GM12874 (cell line): ENCODE results near the gene CRAMP1.

Experiments
- TF ChIP-seq, protein P1 (sequence below): IDR thresholded peaks from 2 replicates; pipeline ENCODE4 v1.5.1; 2011; ENCODE audit warnings: low read depth, mild to moderate bottlenecking, control low read depth, low read length, moderate library complexity; ENCODE audit not compliant: insufficient read depth

The CRAMP1 gene

DNA sequence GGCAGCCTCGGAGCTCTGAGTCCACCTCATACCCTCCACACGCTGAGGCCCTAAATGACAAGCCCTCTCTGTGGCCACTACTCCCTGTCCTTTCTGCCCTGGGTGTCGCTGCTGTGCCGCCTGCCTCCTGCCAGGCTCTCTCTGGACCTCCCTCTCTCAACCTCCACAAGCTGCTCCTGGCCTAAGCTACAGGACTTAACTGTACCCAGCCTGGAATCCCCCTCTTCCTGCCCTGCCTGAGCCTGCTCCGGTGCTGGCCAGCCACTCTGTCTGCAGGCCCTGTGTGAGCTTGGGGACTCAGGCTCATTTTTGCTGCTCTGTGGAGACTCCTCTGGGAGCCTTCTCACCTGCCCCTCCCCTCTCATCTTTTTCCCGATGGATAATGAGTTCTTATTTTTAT lies 21.8 kb upstream of the CRAMP1 start:
- TF ChIP-seq, protein P1, sequence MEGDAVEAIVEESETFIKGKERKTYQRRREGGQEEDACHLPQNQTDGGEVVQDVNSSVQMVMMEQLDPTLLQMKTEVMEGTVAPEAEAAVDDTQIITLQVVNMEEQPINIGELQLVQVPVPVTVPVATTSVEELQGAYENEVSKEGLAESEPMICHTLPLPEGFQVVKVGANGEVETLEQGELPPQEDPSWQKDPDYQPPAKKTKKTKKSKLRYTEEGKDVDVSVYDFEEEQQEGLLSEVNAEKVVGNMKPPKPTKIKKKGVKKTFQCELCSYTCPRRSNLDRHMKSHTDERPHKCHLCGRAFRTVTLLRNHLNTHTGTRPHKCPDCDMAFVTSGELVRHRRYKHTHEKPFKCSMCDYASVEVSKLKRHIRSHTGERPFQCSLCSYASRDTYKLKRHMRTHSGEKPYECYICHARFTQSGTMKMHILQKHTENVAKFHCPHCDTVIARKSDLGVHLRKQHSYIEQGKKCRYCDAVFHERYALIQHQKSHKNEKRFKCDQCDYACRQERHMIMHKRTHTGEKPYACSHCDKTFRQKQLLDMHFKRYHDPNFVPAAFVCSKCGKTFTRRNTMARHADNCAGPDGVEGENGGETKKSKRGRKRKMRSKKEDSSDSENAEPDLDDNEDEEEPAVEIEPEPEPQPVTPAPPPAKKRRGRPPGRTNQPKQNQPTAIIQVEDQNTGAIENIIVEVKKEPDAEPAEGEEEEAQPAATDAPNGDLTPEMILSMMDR, result no peak

DNA sequence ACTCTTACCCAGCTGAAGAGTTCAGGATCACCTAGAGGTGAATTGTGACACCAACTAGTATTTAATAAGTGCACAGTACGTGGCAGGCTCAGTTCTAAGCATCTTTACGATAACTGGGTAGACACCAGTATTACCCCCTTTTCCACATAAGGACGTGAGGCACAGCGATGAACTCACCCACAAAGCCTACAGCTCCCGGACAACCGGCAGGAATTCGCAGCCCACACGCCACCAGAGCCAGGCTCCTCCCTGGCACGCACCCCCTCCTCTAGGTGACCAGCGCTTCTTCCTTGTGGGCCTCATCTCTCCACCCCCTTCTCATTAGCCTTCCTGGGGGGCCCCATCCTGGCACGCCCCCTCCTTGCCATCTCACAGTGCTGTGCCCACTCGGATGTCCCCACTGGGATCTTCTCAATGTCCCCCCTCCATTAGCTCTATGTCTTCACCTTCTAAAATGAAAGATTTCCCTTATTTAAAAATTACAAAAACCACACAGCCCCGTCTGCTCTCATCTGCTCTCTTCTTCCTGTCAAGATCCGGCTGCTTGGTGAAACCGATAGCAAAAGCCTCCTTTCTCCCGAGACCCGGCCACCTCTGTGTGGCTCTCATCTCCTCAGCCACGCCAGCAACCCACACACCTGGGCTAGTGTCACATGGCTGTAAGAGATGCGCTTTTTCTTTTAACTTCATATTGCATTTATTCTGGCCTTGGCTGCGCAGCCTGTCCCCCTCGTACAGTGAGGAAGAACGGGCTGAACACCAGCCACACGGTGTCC lies 21.0 kb upstream of the CRAMP1 start:
- TF ChIP-seq, protein P1, result no peak

DNA sequence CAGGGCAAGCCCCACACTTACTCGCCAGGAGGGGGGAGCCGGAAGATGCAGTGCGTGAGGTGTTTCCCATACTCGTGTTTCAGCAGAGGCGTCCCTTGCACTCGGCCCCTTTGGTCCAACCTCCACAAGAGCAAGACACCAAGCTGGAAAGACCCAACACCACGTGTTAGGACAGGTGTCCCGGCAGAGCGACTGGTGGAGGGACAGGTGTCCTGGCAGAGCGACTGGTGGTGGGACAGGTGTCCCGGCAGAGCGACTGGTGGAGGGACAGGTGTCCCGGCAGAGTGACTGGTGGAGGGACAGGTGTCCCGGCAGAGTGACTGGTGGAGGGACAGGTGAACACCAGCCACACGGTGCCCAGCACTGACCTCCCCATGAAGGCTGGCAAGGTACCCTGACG lies 19.7 kb upstream of the CRAMP1 start:
- TF ChIP-seq, protein P1, result no peak

DNA sequence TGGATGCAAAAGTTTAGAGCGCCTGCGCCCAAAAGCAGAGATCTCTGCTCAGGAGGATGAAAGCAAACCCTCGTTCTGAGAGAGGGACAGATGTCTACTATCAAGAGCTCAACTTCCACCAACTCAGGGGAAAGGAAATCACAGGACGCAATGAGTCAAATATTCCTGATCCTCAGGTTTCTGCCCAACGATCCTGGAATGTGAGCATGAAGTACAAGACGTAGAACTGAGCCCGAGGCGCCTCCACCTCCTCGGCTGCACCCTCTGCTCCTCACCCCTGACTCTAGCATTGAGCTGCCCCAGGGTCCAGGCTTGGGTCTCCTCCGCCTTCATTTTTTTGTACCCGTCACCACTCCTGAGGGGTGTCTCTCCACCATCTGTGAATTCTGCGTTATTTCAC lies 15.6 kb upstream of the CRAMP1 start:
- TF ChIP-seq, protein P1, result no peak

DNA sequence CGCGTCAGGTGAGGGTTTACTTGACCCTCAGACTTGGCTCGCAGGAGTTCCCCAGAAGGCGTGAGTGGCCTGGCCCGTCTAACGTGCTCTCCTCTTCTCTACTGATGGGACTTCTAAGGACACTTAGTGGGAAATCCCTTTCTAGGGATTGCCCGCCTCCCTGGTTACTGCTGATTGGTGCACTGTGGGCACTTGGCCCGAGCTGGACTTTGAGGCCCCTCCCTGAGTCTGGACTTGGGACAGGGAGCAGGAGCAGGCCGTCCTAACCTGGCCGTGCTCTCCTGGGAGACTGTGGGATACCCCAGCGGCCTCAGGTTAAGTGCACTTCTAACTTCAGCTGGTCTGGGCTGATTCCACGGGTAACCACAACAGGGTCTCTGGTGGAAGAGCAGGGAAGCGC lies 15.0 kb upstream of the CRAMP1 start:
- TF ChIP-seq, protein P1, result no peak

DNA sequence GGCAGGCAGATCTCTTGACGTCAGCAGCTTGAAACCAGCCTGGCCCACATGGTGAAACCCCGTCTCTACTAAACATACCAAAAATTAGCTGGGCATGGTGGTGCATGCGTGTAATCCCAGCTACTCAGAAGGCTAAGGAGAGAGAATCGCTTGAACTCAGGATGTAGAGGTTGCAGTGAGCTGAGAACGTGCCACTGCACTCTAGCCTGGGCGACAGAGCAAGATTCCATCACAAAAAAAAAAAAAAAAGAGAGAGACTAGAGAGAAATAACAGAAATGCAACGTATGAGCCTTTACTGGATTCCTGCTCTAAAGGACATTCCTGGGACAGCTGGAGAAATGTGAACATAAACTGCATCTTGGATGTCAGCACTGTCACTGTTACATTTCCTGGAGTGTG lies 11.1 kb upstream of the CRAMP1 start:
- TF ChIP-seq, protein P1, result no peak

DNA sequence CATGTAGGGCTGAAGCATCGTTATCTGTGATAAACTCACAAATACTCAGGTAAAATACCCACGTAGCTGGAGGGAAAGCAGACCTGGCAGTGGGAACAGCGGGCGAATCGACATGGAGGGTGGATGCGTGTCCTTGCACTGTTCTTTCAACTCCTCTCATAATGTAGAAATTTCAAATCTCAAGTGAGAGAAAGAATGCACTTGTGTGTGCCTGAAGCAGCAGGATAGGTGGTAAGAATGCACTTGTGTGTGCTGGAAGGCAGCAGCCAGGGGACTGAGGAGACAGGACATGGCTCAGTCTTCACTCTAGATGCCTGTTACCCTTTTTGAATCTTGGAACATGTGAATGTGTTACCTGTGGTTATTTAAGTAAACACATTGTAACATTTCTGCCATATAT lies 10.7 kb upstream of the CRAMP1 start:
- TF ChIP-seq, protein P1, result no peak
